Esophagus squamous epithelium (tissue), 4 donors: ENCODE measurements around the gene LRP1B.

Experiments
- CTCF ChIP-seq, 6 experiments: fragments of 450-650 bp in 4 of 6; fragments of 200-600 bp in 2 of 6; sonication (generic) in 2 of 6; IDR thresholded peaks; one replicate each; pipeline ENCODE4 v1.5.1; 2016 to 2019; ENCODE audit warnings: antibody characterized with exemption in 6 of 6, mild to moderate bottlenecking in 4 of 6, moderate library complexity in 4 of 6
- POLR2A ChIP-seq, 4 donors: fragments of 450-650 bp; IDR thresholded peaks; one replicate each; pipeline ENCODE4 v1.6.1; 2017; ENCODE audit warnings: antibody characterized with exemption in 4 of 4, mild to moderate bottlenecking in 4 of 4, moderate library complexity in 3 of 4

- TF ChIP-seq CTCF (IDR thresholded peaks at IDR 0.05): no peak
- no peak for TF ChIP-seq POLR2A (IDR thresholded peaks at IDR 0.05)
Measured at GRCh38 chr2:140351692-140352091, 1779.1 kb downstream of the LRP1B start.
